HepG2 (cell line): ENCODE results near the gene GPT2. TPM values are rescaled to one million over a fixed set of nuclear protein-coding genes. Genes with fewer than 3 reads are reported as not detected.

Experiments
- AHR ChIP-seq: IDR thresholded peaks from 2 replicates; pipeline ENCODE4 v1.6.1; 2018; ENCODE audit warnings: missing genetic modification reagents, missing compliant biosample characterization
- ARHGAP35 ChIP-seq: sonication (generic); formaldehyde crosslinking; IDR thresholded peaks from 2 replicates; pipeline ENCODE4 v1.9.0; 2022; ENCODE audit warnings: mild to moderate bottlenecking, inconsistent platforms, moderate library complexity, missing genetic modification reagents, borderline replicate concordance
- CBX1 ChIP-seq: IDR thresholded peaks from one replicate; pipeline ENCODE4 v1.6.1; 2016; ENCODE audit warnings: antibody characterized with exemption, low read depth
- HOXD1 ChIP-seq: sonication (generic); formaldehyde crosslinking; IDR thresholded peaks from 2 replicates; pipeline ENCODE4 v1.5.0; 2020; ENCODE audit warnings: missing genetic modification reagents
- JDP2 ChIP-seq: sonication (generic); formaldehyde crosslinking; IDR thresholded peaks from 2 replicates; pipeline ENCODE4 v1.8.1; 2022; ENCODE audit warnings: missing genetic modification reagents, borderline replicate concordance
- POLR2AphosphoS5 ChIP-seq: IDR thresholded peaks from 2 replicates; pipeline ENCODE4 v1.6.1; 2012; ENCODE audit warnings: low read depth, low read length
- REXO4 ChIP-seq: sonication (generic); formaldehyde crosslinking; IDR thresholded peaks from 2 replicates; pipeline ENCODE4 v1.8.0; 2022; ENCODE audit warnings: missing genetic modification reagents, mild to moderate bottlenecking, borderline replicate concordance
- SRSF9 ChIP-seq: fragments of 200-400 bp; formaldehyde crosslinking; IDR thresholded peaks from 2 replicates; pipeline ENCODE4 v1.6.1; 2018; ENCODE audit warnings: borderline replicate concordance, mild to moderate bottlenecking, low read depth, low read length; ENCODE audit not compliant: insufficient read depth, poor library complexity, severe bottlenecking
- XBP1 ChIP-seq: sonication (generic); formaldehyde crosslinking; IDR thresholded peaks from 2 replicates; pipeline ENCODE4 v1.5.0; 2020; ENCODE audit warnings: missing genetic modification reagents
- YY1 ChIP-seq: IDR thresholded peaks from 2 replicates; pipeline ENCODE4 v1.6.1; 2011; ENCODE audit warnings: low read length, low read depth, moderate library complexity, mild to moderate bottlenecking; ENCODE audit not compliant: insufficient read depth, insufficient replicate concordance
- ZBTB42 ChIP-seq: sonication (generic); formaldehyde crosslinking; IDR thresholded peaks from 2 replicates; pipeline ENCODE4 v1.5.0; 2020; ENCODE audit warnings: mild to moderate bottlenecking, missing genetic modification reagents
- ZC3H4 ChIP-seq: sonication (generic); formaldehyde crosslinking; IDR thresholded peaks from 2 replicates; pipeline ENCODE4 v1.4.0; 2020; ENCODE audit warnings: missing genetic modification reagents, borderline replicate concordance
- ZNF230 ChIP-seq: sonication (generic); formaldehyde crosslinking; IDR thresholded peaks from 2 replicates; pipeline ENCODE4 v1.4.0; 2020; ENCODE audit warnings: mild to moderate bottlenecking, missing genetic modification reagents
- ZNF337 ChIP-seq: sonication (generic); formaldehyde crosslinking; IDR thresholded peaks from 2 replicates; pipeline ENCODE4 v1.5.1; 2020; ENCODE audit warnings: missing genetic modification reagents, low read depth, mild to moderate bottlenecking, borderline replicate concordance
- ZNF484 ChIP-seq: sonication (generic); formaldehyde crosslinking; IDR thresholded peaks from 2 replicates; pipeline ENCODE4 v1.5.1; 2020; ENCODE audit warnings: mild to moderate bottlenecking, low read depth, missing genetic modification reagents, borderline replicate concordance
- ZNF614 ChIP-seq: IDR thresholded peaks from 2 replicates; pipeline ENCODE4 v1.6.1; 2018; ENCODE audit warnings: missing biosample characterization, missing genetic modification reagents, inconsistent platforms, borderline replicate concordance
- ZNF615 ChIP-seq: sonication (generic); formaldehyde crosslinking; IDR thresholded peaks from 2 replicates; pipeline ENCODE4 v1.5.0; 2020; ENCODE audit warnings: mild to moderate bottlenecking, missing genetic modification reagents, borderline replicate concordance
- ZNF670 ChIP-seq: sonication (generic); formaldehyde crosslinking; IDR thresholded peaks from 2 replicates; pipeline ENCODE4 v1.8.0; 2022; ENCODE audit warnings: mild to moderate bottlenecking, missing genetic modification reagents, borderline replicate concordance
- polyA plus RNA-seq, 8 experiments: library from polyadenylated mRNA; depleted of rRNA in 3 of 8; stranded (reverse) in 7 of 8; unstranded in 1 of 8; fragments of >200 nt; fragmentation: Illumina TruSeq in 4 of 8; extraction: Trizol in 4 of 8; gene quantifications; 2 replicates each; pipeline versions ENCODE4 v1.2.1 to v1.2.3, GENCODE V29; 2011 to 2016; ENCODE audit warnings: low read depth in 4 of 8, missing spikeins in 1 of 8, mixed read lengths in 1 of 8; ENCODE audit not compliant: insufficient read depth in 1 of 8
- total RNA-seq, 5 experiments: library from RNA; depleted of rRNA; stranded (reverse); fragments of >200 nt; fragmentation: Illumina TruSeq; extraction: Trizol; gene quantifications; 2 replicates each; pipeline ENCODE4 v1.2.3, GENCODE V29; 2016; ENCODE audit warnings: low read depth in 1 of 5
- TF ChIP-seq, protein P1 (sequence below): sonication (generic); formaldehyde crosslinking; conservative IDR thresholded peaks from 2 replicates; pipeline ENCODE4 v1.4.0; 2020; ENCODE audit warnings: missing genetic modification reagents
- TF ChIP-seq, protein P2 (sequence below): sonication (generic); formaldehyde crosslinking; IDR thresholded peaks from 2 replicates; pipeline ENCODE4 v1.4.0; 2020; ENCODE audit warnings: missing genetic modification reagents
- TF ChIP-seq, protein P3 (sequence below): sonication (generic); formaldehyde crosslinking; IDR thresholded peaks from 2 replicates; pipeline ENCODE4 v1.8.1; 2022; ENCODE audit warnings: mild to moderate bottlenecking, missing genetic modification reagents
- TF ChIP-seq, protein P4 (sequence below): sonication (generic); formaldehyde crosslinking; IDR thresholded peaks from 2 replicates; pipeline ENCODE4 v1.8.0; 2022; ENCODE audit warnings: mild to moderate bottlenecking, missing genetic modification reagents; ENCODE audit not compliant: insufficient replicate concordance

The GPT2 gene
- total and polyA plus RNA-seq, 2 of the 13 experiments (the other 11 are each of a cell fraction or from before 2014, with no cell fraction given) = 138 to 267 TPM

DNA sequence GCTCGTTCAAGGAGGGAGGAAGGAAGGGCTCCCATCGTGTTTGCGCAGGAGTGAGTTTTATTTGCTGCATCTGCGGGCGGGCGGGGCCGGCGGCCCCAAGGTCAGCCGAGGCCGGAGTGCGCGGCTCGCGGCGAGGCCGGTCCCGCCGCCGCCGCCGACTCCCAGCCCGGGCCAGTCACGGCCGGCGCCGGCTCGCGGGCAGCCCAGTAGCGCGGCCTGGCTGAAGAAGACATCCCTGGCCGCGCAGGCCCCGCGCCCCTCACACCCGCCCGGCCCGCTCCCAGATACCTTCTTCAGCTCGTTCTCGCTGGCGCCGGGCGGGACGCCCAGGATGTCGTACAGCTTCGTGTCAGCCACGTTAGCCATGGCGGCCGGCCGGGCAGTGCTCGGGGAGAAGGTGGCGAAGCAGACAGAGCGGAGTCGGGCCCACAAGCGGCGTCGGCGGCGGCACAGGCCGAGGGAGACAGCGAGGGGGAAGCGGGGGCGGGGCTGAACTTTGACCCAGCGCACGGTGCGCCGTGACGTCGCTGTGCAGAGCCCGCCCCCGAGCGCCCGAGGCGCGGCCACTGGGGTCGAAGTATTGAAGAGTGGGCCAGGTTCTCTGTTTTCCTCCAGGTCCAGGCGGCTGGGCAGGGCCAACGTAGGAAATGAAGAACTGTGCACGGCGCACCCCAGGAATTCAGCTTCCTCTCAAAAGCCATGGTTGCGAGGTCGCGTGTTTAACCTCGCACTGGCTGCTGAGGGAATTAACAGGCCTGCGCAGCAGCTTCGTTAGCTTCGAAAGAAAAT is 89.2 kb downstream of the GPT2 start, which contains the start of gene DNAJA2 (continued):
- TF ChIP-seq, protein P1, sequence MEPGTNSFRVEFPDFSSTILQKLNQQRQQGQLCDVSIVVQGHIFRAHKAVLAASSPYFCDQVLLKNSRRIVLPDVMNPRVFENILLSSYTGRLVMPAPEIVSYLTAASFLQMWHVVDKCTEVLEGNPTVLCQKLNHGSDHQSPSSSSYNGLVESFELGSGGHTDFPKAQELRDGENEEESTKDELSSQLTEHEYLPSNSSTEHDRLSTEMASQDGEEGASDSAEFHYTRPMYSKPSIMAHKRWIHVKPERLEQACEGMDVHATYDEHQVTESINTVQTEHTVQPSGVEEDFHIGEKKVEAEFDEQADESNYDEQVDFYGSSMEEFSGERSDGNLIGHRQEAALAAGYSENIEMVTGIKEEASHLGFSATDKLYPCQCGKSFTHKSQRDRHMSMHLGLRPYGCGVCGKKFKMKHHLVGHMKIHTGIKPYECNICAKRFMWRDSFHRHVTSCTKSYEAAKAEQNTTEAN (CRISPR knock-in tag) = no peak; the same call in 1 of the 2 replicates
- TF ChIP-seq ZNF615 (CRISPR knock-in tag) (no peak), ZBTB42 (CRISPR knock-in tag) (0 out of 2 replicates have a peak, but pooled peaks have one; percentile 80), AHR (CRISPR knock-in tag) (peak; percentile 65; the same call in 1 of the 2 replicates), SRSF9 (no peak), ZNF484 (0 out of 2 replicates have a peak, but pooled peaks have one; percentile 42), YY1 (peak; percentile 59), XBP1 (peak; percentile 96), HOXD1 (CRISPR knock-in tag) (no peak; the same call in 1 of the 2 replicates), ZNF614 (no peak; the same call in 1 of the 2 replicates), CBX1 (peak; percentile 91), POLR2AphosphoS5 (peak; percentile 98), REXO4 (CRISPR knock-in tag) (no peak; the same call in 1 of the 2 replicates), ZNF337 (CRISPR knock-in tag) (0 out of 2 replicates have a peak, but pooled peaks have one; percentile 32), ZNF670 (CRISPR knock-in tag) (no peak), ZC3H4 (CRISPR knock-in tag) (peak; percentile 76; the same call in 1 of the 2 replicates), ZNF230 (CRISPR knock-in tag) (peak; percentile 90), ARHGAP35 (CRISPR knock-in tag) (peak; percentile 89), JDP2 (CRISPR knock-in tag) (peak; percentile 82; the same call in 1 of the 2 replicates)
- TF ChIP-seq, protein P2, sequence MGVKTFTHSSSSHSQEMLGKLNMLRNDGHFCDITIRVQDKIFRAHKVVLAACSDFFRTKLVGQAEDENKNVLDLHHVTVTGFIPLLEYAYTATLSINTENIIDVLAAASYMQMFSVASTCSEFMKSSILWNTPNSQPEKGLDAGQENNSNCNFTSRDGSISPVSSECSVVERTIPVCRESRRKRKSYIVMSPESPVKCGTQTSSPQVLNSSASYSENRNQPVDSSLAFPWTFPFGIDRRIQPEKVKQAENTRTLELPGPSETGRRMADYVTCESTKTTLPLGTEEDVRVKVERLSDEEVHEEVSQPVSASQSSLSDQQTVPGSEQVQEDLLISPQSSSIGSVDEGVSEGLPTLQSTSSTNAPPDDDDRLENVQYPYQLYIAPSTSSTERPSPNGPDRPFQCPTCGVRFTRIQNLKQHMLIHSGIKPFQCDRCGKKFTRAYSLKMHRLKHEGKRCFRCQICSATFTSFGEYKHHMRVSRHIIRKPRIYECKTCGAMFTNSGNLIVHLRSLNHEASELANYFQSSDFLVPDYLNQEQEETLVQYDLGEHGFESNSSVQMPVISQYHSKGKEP = no peak
- TF ChIP-seq, protein P3, sequence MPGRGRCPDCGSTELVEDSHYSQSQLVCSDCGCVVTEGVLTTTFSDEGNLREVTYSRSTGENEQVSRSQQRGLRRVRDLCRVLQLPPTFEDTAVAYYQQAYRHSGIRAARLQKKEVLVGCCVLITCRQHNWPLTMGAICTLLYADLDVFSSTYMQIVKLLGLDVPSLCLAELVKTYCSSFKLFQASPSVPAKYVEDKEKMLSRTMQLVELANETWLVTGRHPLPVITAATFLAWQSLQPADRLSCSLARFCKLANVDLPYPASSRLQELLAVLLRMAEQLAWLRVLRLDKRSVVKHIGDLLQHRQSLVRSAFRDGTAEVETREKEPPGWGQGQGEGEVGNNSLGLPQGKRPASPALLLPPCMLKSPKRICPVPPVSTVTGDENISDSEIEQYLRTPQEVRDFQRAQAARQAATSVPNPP (CRISPR knock-in tag) = 0 out of 2 replicates have a peak, but pooled peaks have one; percentile 84
- TF ChIP-seq, protein P4, sequence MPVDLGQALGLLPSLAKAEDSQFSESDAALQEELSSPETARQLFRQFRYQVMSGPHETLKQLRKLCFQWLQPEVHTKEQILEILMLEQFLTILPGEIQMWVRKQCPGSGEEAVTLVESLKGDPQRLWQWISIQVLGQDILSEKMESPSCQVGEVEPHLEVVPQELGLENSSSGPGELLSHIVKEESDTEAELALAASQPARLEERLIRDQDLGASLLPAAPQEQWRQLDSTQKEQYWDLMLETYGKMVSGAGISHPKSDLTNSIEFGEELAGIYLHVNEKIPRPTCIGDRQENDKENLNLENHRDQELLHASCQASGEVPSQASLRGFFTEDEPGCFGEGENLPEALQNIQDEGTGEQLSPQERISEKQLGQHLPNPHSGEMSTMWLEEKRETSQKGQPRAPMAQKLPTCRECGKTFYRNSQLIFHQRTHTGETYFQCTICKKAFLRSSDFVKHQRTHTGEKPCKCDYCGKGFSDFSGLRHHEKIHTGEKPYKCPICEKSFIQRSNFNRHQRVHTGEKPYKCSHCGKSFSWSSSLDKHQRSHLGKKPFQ (CRISPR knock-in tag) = no peak
